HPDE6-E6E7 (cell line): ENCODE data around the gene RPIA.

Experiments used
- DNase-seq: peaks from one replicate; pipeline ENCODE4 v3.0.0; 2011; ENCODE audit warnings: missing footprints; ENCODE audit errors: extremely low spot score

Gene RPIA

GRCh38 chr2:88684519-88684918 lies 7.0 kb upstream of the RPIA start:
- DNase-seq, result no peak

DNA sequence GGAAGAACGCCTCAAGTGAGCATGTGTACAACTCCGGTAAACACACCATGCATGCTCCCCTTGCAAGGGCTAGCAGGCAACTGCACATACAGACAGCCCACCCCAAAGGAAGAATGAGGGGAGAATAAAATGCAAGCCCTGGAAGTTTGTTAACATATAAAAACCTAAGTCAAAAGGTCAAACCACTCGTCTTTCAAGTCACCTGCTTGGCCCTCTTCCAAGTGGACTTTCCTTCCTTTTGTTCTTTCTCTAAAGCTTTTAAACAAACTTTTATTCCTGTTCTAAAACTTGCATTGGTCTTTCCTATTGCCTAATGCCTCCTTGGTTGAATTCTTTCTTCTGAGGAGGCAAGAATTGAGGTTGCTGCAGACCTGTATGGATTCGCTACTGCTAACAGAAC lies 5.2 kb upstream of the RPIA start:
- DNase-seq, result no peak

- DNase-seq, result no peak
Measured at GRCh38 chr2:88687384-88687783, 4.1 kb upstream of the RPIA start.

- peak; percentile 79 for DNase-seq
Measured at GRCh38 chr2:88690591-88691338, 708 bp upstream of the RPIA start.

DNA sequence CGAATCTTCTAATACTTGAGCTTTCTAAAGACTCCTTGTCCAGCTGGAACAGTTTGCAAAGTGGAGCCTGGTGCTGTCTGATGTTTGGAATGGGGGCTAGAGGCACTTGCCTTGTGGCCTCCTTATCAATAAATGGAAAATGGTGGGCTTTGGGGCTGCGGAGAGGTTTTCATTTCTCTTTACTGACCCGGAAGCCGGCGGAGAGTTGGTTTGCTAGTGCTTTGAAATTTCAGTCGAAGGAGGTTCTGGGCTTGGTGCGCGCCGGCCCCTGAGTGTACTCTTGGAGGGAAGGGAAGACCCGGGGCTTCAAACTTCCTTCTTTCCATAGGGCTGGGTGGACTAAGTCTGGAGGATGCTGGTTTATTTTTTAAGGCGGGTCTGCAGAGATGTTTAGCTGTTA lies 714 bp downstream of the RPIA start:
- no peak for DNase-seq

GRCh38 chr2:88693911-88694414 lies 2.5 kb downstream of the RPIA start:
- no peak for DNase-seq

- no peak for DNase-seq
Measured at GRCh38 chr2:88696611-88697010, 5.1 kb downstream of the RPIA start.

DNA sequence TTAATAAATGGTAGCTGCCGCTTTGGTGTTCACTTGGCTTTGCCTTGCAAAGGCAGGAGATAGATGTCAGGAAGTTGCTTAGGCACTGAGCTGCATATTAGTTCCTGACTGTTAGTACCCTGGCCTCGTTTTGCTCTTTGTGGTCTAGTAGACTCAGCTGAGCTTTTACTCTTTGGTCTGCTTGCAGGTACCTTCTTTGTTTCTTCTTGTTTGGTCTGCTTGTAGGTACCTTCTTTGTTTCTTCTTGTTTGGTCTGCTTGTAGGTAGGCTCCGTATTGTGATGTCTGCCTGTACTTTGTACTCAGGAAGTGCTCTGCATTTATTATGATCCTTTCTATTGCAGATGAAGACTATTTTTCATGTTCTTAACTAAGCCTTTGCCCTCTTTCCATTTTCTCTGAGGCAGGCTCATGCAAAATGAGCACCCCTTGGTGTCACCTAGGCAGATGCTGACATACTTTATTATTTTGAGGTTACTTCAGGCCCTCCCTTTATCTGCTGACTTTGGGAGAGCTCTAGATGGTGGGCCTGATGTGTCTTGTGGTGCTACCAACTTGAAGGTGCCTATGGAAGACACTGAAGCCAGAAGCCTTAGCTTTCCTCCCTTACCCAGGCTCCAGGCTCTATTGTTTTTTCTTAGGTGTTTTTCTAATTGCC lies 6.0 kb downstream of the RPIA start:
- DNase-seq, result no peak

- DNase-seq, result no peak
Measured at GRCh38 chr2:88698027-88698413, 6.5 kb downstream of the RPIA start.

DNA sequence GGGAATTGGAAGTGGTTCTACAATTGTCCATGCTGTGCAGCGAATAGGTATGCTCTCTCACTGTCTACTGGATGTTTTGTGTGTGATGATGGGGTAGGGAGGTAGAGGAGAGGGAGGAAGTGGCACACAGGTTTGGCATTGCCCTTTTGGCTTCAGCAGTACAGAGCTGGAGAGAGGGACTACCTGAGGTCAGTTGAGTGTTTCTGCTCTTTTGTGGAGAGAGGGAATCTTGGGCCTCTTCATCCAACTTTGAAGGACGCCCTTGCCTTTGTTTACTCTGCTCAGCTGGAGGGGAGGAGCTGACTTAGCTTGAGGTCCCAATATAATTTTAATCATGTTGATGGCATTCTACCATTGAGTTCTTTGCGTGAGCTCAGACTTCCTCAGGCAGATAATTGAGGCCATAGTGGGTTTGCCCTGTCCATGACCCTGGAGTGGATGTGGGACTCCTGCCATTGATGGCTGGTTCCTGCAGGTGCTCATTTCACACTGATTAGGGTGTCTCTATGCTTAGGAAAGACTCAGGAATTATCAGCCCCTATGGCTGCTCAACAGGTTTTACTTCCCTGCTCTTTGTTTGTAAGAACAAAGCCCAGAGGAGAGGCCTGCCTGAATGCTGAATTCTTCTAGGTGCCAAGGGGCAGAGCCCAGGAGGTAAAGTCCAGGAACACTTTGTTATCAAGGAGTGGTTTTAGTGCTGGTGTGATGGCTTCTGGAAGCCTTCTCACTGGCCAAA lies 7.2 kb downstream of the RPIA start:
- DNase-seq, result no peak

DNA sequence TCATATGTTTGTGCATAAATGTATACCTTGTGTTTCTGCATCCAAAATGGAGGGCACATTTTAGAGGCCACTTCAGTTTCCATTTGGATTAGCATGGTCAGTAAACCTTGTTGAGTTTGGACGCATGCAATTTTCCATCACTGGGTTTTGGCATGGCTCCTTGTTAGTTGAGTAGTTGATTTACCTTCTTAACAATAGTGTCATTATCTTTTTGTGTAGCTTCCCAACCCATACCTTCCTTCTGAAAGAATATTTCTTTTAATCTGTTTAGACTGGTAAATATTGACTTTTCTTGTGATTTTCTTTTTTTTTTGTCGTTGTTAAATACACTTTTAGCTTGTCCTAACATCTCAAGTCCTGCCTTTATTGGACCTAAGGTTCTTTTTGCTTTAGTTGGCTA lies 15.5 kb downstream of the RPIA start:
- no peak for DNase-seq

- DNase-seq, result peak; percentile 63
Measured at GRCh38 chr2:88709181-88709631, 17.7 kb downstream of the RPIA start.

DNA sequence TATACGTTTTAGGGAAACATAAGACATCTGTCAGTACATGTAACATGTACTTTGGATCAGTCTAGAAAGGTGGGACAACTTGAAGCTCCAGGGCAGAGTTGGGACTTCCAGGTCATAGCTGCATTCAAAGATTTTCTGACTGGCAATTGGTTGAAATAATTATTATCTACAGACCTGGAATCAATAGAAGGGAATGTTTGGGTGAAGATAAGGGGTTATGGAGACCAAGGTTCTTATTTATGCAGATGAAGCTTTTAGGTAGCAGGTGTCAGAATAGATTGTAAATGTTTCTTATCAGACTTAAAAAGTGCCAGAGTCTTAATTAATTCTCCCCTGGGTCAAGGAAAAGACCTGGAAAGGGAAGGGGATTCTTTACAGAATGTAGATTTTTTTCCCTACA lies 19.8 kb downstream of the RPIA start:
- DNase-seq, result no peak

DNA sequence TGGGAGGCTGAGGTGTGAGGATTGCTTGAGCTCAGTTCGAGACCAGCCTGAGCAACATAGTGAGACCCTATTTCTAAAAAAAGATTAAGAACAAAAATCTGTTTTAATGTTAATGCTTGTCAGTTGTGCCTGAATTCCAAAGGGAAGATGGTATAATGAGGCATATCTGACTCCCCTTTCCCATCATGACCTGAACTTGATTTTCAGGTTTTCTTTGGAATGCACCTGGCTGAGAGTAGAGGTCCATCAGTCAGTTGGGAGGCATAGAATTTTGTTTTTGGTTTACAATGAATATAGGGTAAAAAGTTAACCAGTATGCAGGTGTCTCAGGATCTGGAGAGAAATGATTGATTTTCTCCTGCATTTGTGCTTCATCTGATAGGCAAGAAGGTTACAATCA lies 20.4 kb downstream of the RPIA start:
- DNase-seq, result no peak

DNA sequence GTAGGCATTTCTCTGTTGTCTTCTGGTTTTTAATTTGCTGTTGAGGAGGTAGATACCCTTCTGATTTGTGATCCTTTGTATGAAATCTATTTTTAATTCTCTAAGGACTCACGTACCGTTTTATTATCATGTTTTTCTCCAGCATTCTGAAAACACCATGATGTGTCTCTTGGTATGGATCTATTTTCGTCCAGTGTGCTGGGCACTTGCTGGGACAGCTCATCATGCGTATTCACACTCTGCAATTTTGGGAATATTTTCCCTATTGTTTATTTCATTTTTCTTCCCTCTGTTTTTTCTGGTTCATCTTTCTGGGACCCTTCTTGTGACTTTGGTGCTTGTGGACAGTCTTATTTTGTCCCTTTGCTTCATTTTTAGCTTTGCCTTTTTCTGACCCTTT lies 21.9 kb downstream of the RPIA start:
- no peak for DNase-seq

DNA sequence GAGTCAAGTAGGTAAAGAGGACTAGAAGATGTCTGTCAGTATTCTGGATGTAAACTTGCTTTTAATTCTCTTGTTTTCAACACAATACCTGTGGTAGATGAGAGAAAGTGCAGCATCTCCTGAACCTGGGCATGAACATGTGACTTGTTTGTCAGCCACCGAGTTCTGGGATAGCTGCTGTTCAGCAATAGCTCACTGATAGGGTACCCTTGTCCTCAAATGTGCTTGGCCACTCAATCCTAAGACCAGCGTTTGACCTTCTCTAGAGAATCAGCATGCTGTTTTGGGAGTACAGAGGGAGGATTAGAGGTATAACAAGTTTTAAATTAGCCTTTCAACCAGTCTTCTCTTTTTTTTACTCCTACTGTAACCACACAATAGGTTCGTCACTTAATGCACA lies 23.2 kb downstream of the RPIA start:
- no peak for DNase-seq

DNA sequence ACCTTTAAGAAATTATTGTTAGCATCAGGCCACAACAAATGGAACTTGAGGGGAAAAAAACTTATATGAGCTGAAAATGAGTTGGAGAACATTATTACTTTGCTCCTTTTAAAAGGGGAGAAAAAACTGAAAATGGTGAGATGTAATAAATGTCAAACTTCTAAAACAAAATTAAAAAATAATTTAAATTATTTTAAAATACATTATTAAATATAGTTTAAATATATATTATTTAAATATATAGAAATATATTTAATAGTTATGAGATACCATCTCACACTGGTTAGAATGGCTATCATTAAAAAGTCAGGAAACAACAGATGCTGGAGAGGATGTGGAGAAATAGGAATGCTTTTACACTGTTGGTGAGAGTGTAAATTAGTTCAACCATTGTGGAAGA lies 28.9 kb downstream of the RPIA start:
- no peak for DNase-seq

GRCh38 chr2:88721268-88721667 lies 29.8 kb downstream of the RPIA start:
- DNase-seq, result no peak

GRCh38 chr2:88724643-88725332 lies 33.3 kb downstream of the RPIA start:
- DNase-seq, result no peak

- DNase-seq, result no peak
Measured at GRCh38 chr2:88729061-88729745, 37.7 kb downstream of the RPIA start.

GRCh38 chr2:88733155-88733902 lies 41.9 kb downstream of the RPIA start:
- DNase-seq, result no peak
